Measurements from ENCODE around the gene ARSG. TPM values are rescaled to one million over a fixed set of nuclear protein-coding genes. Genes with fewer than 3 reads are reported as not detected.
A peak's percentile ranks its signal among the peaks of the same experiment; 100 is the strongest.

ARSG gene
- total and polyA plus RNA-seq, 2 of the 13 experiments (the other 11 are each of a cell fraction or from before 2014, with no cell fraction given), result 3.7 to 15.2 TPM

DNA sequence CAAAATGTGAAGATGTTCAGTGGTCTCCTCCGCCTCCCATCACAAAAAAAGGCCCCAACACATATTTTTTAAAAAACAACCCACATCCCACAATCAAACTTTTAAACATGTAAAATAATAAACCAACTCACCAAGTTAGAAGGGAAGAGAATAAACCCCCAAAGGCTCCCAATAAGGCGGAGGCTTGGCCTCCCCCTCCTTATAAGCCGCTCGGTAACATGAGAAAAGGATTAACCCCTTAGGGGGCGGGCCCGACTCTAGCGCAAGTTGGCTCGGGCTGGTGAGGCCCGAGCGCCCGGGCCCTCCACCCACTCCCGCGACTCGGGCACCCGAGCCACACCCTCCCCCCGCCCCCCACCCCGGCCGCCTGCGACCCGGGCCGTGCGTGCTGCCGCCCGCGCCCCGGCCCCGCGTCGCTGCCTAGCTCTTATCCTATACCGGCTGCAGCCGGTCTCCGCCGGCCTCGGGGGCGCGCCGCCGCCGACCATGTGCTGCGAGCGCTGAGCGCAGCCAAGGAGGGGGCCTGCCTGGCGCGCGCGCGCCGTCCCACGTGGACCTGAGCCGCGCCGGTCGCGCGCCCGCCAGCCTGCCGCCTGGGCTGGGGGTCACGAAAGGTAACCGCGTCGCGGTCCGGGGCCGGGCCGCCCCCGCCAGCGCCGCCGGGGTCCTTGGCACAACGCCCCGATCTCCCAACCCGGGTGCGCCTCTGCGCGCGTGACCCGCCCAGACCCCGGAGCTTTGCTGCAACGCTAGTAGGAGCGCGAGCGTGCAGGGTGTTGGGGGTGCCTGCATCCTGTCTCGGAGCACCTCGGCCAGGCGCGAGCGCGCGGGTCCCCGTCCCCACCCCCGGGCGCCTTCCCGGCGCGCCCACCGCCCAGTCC is at the start of gene ARSG, which contains the start of gene SLC16A6 (continued):
- TF ChIP-seq, protein P1, sequence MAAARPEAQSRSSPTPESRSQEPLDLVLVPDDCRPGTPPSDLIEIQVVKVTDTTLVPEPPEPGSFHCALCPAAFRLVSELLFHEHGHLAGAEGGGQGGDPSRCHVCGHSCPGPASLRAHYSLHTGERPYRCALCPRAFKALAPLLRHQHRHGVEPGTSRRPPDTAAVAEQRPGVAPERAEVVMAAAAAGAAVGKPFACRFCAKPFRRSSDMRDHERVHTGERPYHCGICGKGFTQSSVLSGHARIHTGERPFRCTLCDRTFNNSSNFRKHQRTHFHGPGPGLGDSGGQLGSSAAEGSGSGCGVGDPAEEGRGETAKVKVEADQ (CRISPR knock-in tag; IDR thresholded peaks at IDR 0.05; ENCODE audit: borderline replicate concordance), result no peak
- TF ChIP-seq KLF11 (CRISPR knock-in tag; IDR thresholded peaks at IDR 0.05) (no peak), ATF7 (IDR thresholded peaks at IDR 0.05) (no peak), ATF7 (CRISPR knock-in tag; IDR thresholded peaks at IDR 0.05) (no peak), HNF4A (CRISPR knock-in tag; IDR thresholded peaks at IDR 0.05) (no peak), ZBTB7A (CRISPR knock-in tag; IDR thresholded peaks at IDR 0.05) (no peak), JUND (CRISPR knock-in tag; IDR thresholded peaks at IDR 0.05) (no peak), ZNF772 (CRISPR knock-in tag; IDR thresholded peaks at IDR 0.05) (no peak), BHLHE40 (IDR thresholded peaks at IDR 0.05; ENCODE audit: low read length) (no peak), ZNF430 (CRISPR knock-in tag; IDR thresholded peaks at IDR 0.05) (no peak; the same call in 1 of the 2 replicates), ZFP36L1 (CRISPR knock-in tag; IDR thresholded peaks at IDR 0.05) (no peak), NCOR1 (IDR thresholded peaks at IDR 0.05; ENCODE audit: borderline replicate concordance, low read length) (no peak; the same call in 1 of the 2 replicates), ELF3 (CRISPR knock-in tag; IDR thresholded peaks at IDR 0.05) (peak; percentile 48)
- TF ChIP-seq, protein P2, sequence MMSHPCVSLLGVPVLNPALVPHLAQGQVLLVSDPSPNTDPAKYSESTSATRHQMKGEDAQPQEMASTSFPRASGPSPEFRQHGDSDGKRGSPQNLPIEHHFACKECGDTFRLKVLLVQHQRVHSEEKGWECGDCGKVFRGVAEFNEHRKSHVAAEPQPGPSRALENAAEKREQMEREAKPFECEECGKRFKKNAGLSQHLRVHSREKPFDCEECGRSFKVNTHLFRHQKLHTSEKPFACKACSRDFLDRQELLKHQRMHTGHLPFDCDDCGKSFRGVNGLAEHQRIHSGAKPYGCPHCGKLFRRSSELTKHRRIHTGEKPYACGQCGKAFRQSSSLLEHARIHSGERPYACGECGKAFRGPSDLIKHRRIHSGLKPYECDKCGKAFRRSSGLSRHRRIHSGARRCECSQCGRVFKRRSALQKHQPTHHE (CRISPR knock-in tag; IDR thresholded peaks at IDR 0.05; ENCODE audit: borderline replicate concordance), result no peak
- TF ChIP-seq, protein P3, sequence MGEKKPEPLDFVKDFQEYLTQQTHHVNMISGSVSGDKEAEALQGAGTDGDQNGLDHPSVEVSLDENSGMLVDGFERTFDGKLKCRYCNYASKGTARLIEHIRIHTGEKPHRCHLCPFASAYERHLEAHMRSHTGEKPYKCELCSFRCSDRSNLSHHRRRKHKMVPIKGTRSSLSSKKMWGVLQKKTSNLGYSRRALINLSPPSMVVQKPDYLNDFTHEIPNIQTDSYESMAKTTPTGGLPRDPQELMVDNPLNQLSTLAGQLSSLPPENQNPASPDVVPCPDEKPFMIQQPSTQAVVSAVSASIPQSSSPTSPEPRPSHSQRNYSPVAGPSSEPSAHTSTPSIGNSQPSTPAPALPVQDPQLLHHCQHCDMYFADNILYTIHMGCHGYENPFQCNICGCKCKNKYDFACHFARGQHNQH (CRISPR knock-in tag; IDR thresholded peaks at IDR 0.05), result no peak; the same call in 1 of the 2 replicates
- TF ChIP-seq, protein P4, sequence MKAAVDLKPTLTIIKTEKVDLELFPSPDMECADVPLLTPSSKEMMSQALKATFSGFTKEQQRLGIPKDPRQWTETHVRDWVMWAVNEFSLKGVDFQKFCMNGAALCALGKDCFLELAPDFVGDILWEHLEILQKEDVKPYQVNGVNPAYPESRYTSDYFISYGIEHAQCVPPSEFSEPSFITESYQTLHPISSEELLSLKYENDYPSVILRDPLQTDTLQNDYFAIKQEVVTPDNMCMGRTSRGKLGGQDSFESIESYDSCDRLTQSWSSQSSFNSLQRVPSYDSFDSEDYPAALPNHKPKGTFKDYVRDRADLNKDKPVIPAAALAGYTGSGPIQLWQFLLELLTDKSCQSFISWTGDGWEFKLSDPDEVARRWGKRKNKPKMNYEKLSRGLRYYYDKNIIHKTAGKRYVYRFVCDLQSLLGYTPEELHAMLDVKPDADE (CRISPR knock-in tag; IDR thresholded peaks at IDR 0.05), result peak; percentile 83
- TF ChIP-seq, protein P5, sequence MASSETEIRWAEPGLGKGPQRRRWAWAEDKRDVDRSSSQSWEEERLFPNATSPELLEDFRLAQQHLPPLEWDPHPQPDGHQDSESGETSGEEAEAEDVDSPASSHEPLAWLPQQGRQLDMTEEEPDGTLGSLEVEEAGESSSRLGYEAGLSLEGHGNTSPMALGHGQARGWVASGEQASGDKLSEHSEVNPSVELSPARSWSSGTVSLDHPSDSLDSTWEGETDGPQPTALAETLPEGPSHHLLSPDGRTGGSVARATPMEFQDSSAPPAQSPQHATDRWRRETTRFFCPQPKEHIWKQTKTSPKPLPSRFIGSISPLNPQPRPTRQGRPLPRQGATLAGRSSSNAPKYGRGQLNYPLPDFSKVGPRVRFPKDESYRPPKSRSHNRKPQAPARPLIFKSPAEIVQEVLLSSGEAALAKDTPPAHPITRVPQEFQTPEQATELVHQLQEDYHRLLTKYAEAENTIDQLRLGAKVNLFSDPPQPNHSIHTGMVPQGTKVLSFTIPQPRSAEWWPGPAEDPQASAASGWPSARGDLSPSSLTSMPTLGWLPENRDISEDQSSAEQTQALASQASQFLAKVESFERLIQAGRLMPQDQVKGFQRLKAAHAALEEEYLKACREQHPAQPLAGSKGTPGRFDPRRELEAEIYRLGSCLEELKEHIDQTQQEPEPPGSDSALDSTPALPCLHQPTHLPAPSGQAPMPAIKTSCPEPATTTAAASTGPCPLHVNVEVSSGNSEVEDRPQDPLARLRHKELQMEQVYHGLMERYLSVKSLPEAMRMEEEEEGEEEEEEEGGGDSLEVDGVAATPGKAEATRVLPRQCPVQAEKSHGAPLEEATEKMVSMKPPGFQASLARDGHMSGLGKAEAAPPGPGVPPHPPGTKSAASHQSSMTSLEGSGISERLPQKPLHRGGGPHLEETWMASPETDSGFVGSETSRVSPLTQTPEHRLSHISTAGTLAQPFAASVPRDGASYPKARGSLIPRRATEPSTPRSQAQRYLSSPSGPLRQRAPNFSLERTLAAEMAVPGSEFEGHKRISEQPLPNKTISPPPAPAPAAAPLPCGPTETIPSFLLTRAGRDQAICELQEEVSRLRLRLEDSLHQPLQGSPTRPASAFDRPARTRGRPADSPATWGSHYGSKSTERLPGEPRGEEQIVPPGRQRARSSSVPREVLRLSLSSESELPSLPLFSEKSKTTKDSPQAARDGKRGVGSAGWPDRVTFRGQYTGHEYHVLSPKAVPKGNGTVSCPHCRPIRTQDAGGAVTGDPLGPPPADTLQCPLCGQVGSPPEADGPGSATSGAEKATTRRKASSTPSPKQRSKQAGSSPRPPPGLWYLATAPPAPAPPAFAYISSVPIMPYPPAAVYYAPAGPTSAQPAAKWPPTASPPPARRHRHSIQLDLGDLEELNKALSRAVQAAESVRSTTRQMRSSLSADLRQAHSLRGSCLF (CRISPR knock-in tag; IDR thresholded peaks at IDR 0.05; ENCODE audit: borderline replicate concordance), result 0 out of 2 replicates have a peak, but pooled peaks have one; percentile 41
- TF ChIP-seq, protein P6, sequence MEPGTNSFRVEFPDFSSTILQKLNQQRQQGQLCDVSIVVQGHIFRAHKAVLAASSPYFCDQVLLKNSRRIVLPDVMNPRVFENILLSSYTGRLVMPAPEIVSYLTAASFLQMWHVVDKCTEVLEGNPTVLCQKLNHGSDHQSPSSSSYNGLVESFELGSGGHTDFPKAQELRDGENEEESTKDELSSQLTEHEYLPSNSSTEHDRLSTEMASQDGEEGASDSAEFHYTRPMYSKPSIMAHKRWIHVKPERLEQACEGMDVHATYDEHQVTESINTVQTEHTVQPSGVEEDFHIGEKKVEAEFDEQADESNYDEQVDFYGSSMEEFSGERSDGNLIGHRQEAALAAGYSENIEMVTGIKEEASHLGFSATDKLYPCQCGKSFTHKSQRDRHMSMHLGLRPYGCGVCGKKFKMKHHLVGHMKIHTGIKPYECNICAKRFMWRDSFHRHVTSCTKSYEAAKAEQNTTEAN (CRISPR knock-in tag; conservative IDR thresholded peaks at IDR 0.05), result peak; percentile 94
